HepG2 (cell line): ENCODE data around the gene DAD1. TPM values are rescaled to one million over a fixed set of nuclear protein-coding genes. Genes with fewer than 3 reads are reported as not detected.
"Not testable (repeated sequence)": the region's sequence is repeated elsewhere in the genome, so short reads cannot be mapped to it uniquely, and the experiment has no call there.

ENCODE experiments used
- ATAC-seq: fragments of 200-7000 bp; cut with Tn5 transposase; 3 replicates; pipeline ENCODE4 v1.9.1; 2020; ENCODE audit warnings: mild to moderate bottlenecking, moderate library complexity
- BruUV-seq: library from RNA; stranded (reverse); fragments of 400-500 nt; replicated peaks from 2 replicates; lab custom pipeline; 2021; lab: Mats Ljungman, UMichigan
- CTCF ChIA-PET: fragments of 300-600 bp; formaldehyde crosslinking; extraction: SDS; loops from one replicate; lab custom pipeline; 2021; ENCODE audit warnings: low total read pairs, inconsistent platforms, low intra/inter-chr PET ratio; lab: Yijun Ruan, JAX
- POLR2A ChIA-PET: fragments of 350-600 bp; sonication (Branson Sonifier 250); formaldehyde crosslinking; loops from one replicate; lab custom pipeline; 2020; ENCODE audit warnings: antibody characterized with exemption, inconsistent platforms; lab: Yijun Ruan, JAX
- DNase-seq: peaks from one replicate; pipeline ENCODE4 v3.0.0-alpha.2; 2015; ENCODE audit warnings: low spot score
- FAIRE-seq: peaks from 3 replicates; lab custom pipeline; 2011; peaks lifted over from hg19 to GRCh38; lab: Jason Lieb, UNC
- H2AFZ ChIP-seq: one replicate; pipeline ENCODE4 v1.6.1; 2011; ENCODE audit warnings: low read length, inconsistent platforms
- H3K27ac ChIP-seq: fragments of 300-600 bp; 3 replicates; pipeline ENCODE4 v1.8.0; 2011; ENCODE audit warnings: mixed run types, mild to moderate bottlenecking, mixed read lengths, low read length, inconsistent platforms; ENCODE audit not compliant: insufficient read depth; ENCODE audit errors: extremely low read length
- H3K27me3 ChIP-seq, 2 experiments: fragments of 200-600 bp in 1 of 2; 2 replicates in 1 of 2; 3 replicates in 1 of 2; pipeline versions ENCODE4 v1.6.0 to v1.8.0; 2011; ENCODE audit warnings: low read length in 2 of 2, mild to moderate bottlenecking in 2 of 2, moderate library complexity in 2 of 2, inconsistent platforms in 1 of 2; ENCODE audit not compliant: insufficient read depth in 2 of 2, control insufficient read depth in 1 of 2
- H3K36me3 ChIP-seq, 2 experiments: fragments of 200-600 bp in 1 of 2; replicated peaks in 1 of 2; 2 replicates in 1 of 2; 3 replicates in 1 of 2; pipeline versions ENCODE4 v1.5.1 to v1.8.0; 2011; ENCODE audit warnings: low read length in 2 of 2, inconsistent platforms in 1 of 2; ENCODE audit not compliant: insufficient read depth in 2 of 2, control insufficient read depth in 1 of 2
- H3K4me1 ChIP-seq: 2 replicates; pipeline ENCODE4 v1.5.1; 2012; ENCODE audit warnings: low read length, inconsistent platforms; ENCODE audit not compliant: insufficient read depth
- H3K4me2 ChIP-seq: 2 replicates; pipeline ENCODE4 v1.6.0; 2011; ENCODE audit warnings: low read depth, low read length, inconsistent platforms
- H3K4me3 ChIP-seq, 3 experiments: fragments of 200-600 bp in 1 of 3; sonication (generic), shearing (Covaris generic) in 1 of 3; replicated peaks in 1 of 3; 2 replicates each; pipeline ENCODE4 v1.5.1; 2011 to 2016; ENCODE audit warnings: low read length in 3 of 3, inconsistent platforms in 2 of 3, low read depth in 2 of 3, mild to moderate bottlenecking in 2 of 3, control low read depth in 1 of 3, mixed read lengths in 1 of 3; ENCODE audit not compliant: insufficient read depth in 1 of 3
- H3K79me2 ChIP-seq: one replicate; pipeline ENCODE4 v1.6.1; 2011; ENCODE audit warnings: low read length, inconsistent platforms; ENCODE audit not compliant: insufficient read depth
- H3K9ac ChIP-seq: 2 replicates; pipeline ENCODE4 v1.6.0; 2011; ENCODE audit warnings: mild to moderate bottlenecking, low read depth, low read length, inconsistent platforms; ENCODE audit not compliant: insufficient read depth
- H3K9me3 ChIP-seq: 2 replicates; pipeline ENCODE4 v1.5.1; 2012; ENCODE audit warnings: mild to moderate bottlenecking, low read length
- H4K20me1 ChIP-seq: 2 replicates; pipeline ENCODE4 v1.6.0; 2011; ENCODE audit warnings: inconsistent platforms, mild to moderate bottlenecking, low read length, moderate library complexity; ENCODE audit not compliant: insufficient read depth
- ATM ChIP-seq: fragments of 450-650 bp; IDR thresholded peaks from 2 replicates; pipeline ENCODE4 v1.7.1; 2017; ENCODE audit warnings: mild to moderate bottlenecking, borderline replicate concordance
- HNRNPK ChIP-seq: fragments of 200-400 bp; formaldehyde crosslinking; IDR thresholded peaks from 2 replicates; pipeline ENCODE4 v1.6.1; 2018; ENCODE audit warnings: low read length, low read depth, moderate library complexity, mild to moderate bottlenecking; ENCODE audit not compliant: poor library complexity, severe bottlenecking
- NRL ChIP-seq: sonication (generic); formaldehyde crosslinking; IDR thresholded peaks from 2 replicates; pipeline ENCODE4 v1.5.0; 2020; ENCODE audit warnings: missing genetic modification reagents, mild to moderate bottlenecking, moderate library complexity, borderline replicate concordance
- PCBP1 ChIP-seq: fragments of 200-400 bp; formaldehyde crosslinking; IDR thresholded peaks from 2 replicates; pipeline ENCODE4 v1.6.1; 2017; ENCODE audit warnings: mild to moderate bottlenecking, low read depth, low read length, borderline replicate concordance
- ZNF562 ChIP-seq: sonication (generic); formaldehyde crosslinking; IDR thresholded peaks from 2 replicates; pipeline ENCODE4 v1.8.0; 2022; ENCODE audit warnings: missing genetic modification reagents, borderline replicate concordance
- ZNF572 ChIP-seq: sonication (generic); formaldehyde crosslinking; IDR thresholded peaks from 2 replicates; pipeline ENCODE4 v1.5.1; 2020; ENCODE audit warnings: mild to moderate bottlenecking, missing genetic modification reagents
- WGBS: methylation state at CpG from one replicate; pipeline ENCODE4 v1.1.6; 2017; ENCODE audit warnings: low lambda C conversion rate; 5-methylcytosine and 5-hydroxymethylcytosine counted together
- in situ Hi-C: cut with HindIII; loops from 2 replicates; pipeline ENCODE4 v1.10.0; 2017; ENCODE audit warnings: low pct_unique_long_range_greater_than_20kb; ENCODE audit not compliant: extremely low pct_ligation_motif_present
- intact Hi-C: fragments of 100-400 bp; cut with micrococcal nuclease; formaldehyde crosslinking; loops from one replicate; pipeline ENCODE4 v1.10.0; 2022; ENCODE audit not compliant: unreplicated experiment
- polyA plus RNA-seq, 8 experiments: library from polyadenylated mRNA; depleted of rRNA in 3 of 8; stranded (reverse) in 7 of 8; unstranded in 1 of 8; fragments of >200 nt; fragmentation: Illumina TruSeq in 4 of 8; extraction: Trizol in 4 of 8; gene quantifications; 2 replicates each; pipeline versions ENCODE4 v1.2.1 to v1.2.3, GENCODE V29; 2011 to 2016; ENCODE audit warnings: low read depth in 4 of 8, missing spikeins in 1 of 8, mixed read lengths in 1 of 8; ENCODE audit not compliant: insufficient read depth in 1 of 8
- total RNA-seq, 5 experiments: library from RNA; depleted of rRNA; stranded (reverse); fragments of >200 nt; fragmentation: Illumina TruSeq; extraction: Trizol; gene quantifications; 2 replicates each; pipeline ENCODE4 v1.2.3, GENCODE V29; 2016; ENCODE audit warnings: low read depth in 1 of 5

DAD1 gene
- total and polyA plus RNA-seq, 2 of the 13 experiments (the other 11 are each of a cell fraction or from before 2014, with no cell fraction given): 558 to 626 TPM

- intact Hi-C loops, ATAC-seq, H3K27me3 ChIP-seq, in situ Hi-C loops, H3K9ac ChIP-seq, H3K36me3 ChIP-seq, H2AFZ ChIP-seq, H3K9me3 ChIP-seq, FAIRE-seq, H3K4me2 ChIP-seq, H3K27ac ChIP-seq, H3K4me3 ChIP-seq, H4K20me1 ChIP-seq, DNase-seq, H3K4me1 ChIP-seq, CTCF ChIA-PET, BruUV-seq, H3K79me2 ChIP-seq: not testable (repeated sequence)
- TF ChIP-seq PCBP1 (peak; percentile 98), HNRNPK (peak; percentile 100)
- 27% methylated on average over 1 of the region's 1 CpG for WGBS
- POLR2A ChIA-PET: interaction anchor here (2.1 kb wide), 1 partner anchor 46 kb away, joined by 9 read pairs; the partner anchor contains the start of gene DAD1
These were observed 47.0 kb upstream of the DAD1 start for GRCh38 chr14:22635980-22636379.

- intact Hi-C loops: no loop called here
These were observed 45.3 kb upstream of the DAD1 start for GRCh38 chr14:22634233-22634900.

More at GRCh38 chr14:22634233-22634900, 45.3 kb upstream of the DAD1 start:
- CTCF ChIA-PET: no interaction called here
- 21% methylated on average over 8 of the region's 8 CpGs for WGBS
- ATAC-seq (peak; percentile 72), FAIRE-seq (no peak), DNase-seq (no peak)
- POLR2A ChIA-PET: interaction anchor here (2.1 kb wide), 1 partner anchor 45 kb away, joined by 9 read pairs; the partner anchor contains the start of gene DAD1
- no peaks in the 10 kb centered on the region for H3K79me2 ChIP-seq
- H3K4me1 ChIP-seq: peaks cover 6% of the 10 kb centered on the region
- no peaks in the 10 kb centered on the region for H4K20me1 ChIP-seq
- no peak overlapping the region for H3K9ac ChIP-seq
- H3K36me3 ChIP-seq: no peaks in the 10 kb centered on the region
- no peak overlapping the region for H3K4me2 ChIP-seq
- H3K27ac ChIP-seq: no peak overlapping the region
- in situ Hi-C loops: no loop called here
- no peaks in the 10 kb centered on the region; a peak in 2 of 5 replicates for H3K27me3 ChIP-seq
- no peak overlapping the region for H3K4me3 ChIP-seq
- TF ChIP-seq ATM: no peak
- no peak for TF ChIP-seq ZNF562 (CRISPR knock-in tag)
- 0 out of 2 replicates have a peak, but pooled peaks have one; percentile 61 for TF ChIP-seq ZNF572 (CRISPR knock-in tag)
- TF ChIP-seq NRL (CRISPR knock-in tag): 0 out of 2 replicates have a peak, but pooled peaks have one; percentile 28
- H2AFZ ChIP-seq: no peak overlapping the region
- no TSS peak for BruUV-seq
- no peaks in the 10 kb centered on the region for H3K9me3 ChIP-seq
